Gastroesophageal sphincter (tissue), 4 donors: ENCODE results near the gene FHIT. TPM values are rescaled to one million over a fixed set of nuclear protein-coding genes. Genes with fewer than 3 reads are reported as not detected.

Experiments
- ATAC-seq: fragments of 150-250 bp; one replicate; pipeline ENCODE4 v1.9.1; 2016; ENCODE audit warnings: mild to moderate bottlenecking, moderate library complexity
- H3K27ac ChIP-seq, 4 donors: fragments of 200-600 bp; sonication (generic) in 3 of 4; 1 replicate in 3 of 4; 2 replicates in 1 of 4; pipeline ENCODE4 v1.5.1; 2016 to 2019
- H3K27me3 ChIP-seq: fragments of 200-600 bp; sonication (generic); one replicate; pipeline ENCODE4 v1.5.1; 2019
- H3K36me3 ChIP-seq, 2 donors: fragments of 200-600 bp; sonication (generic); one replicate each; pipeline ENCODE4 v1.5.1; 2019; ENCODE audit warnings: control low read depth in 1 of 2
- H3K4me1 ChIP-seq, 3 donors: fragments of 200-600 bp; sonication (generic); 1 replicate in 2 of 3; 2 replicates in 1 of 3; pipeline ENCODE4 v1.5.1; 2016 to 2019; ENCODE audit warnings: control low read depth in 2 of 3
- H3K4me3 ChIP-seq, 2 donors: fragments of 200-600 bp; sonication (generic); one replicate each; pipeline ENCODE4 v1.5.1; 2019; ENCODE audit warnings: mild to moderate bottlenecking in 1 of 2, moderate library complexity in 1 of 2
- H3K9me3 ChIP-seq, 3 donors: fragments of 200-600 bp; sonication (generic); one replicate each; pipeline ENCODE4 v1.5.1; 2017 to 2019; ENCODE audit warnings: control low read depth in 2 of 3
- EP300 ChIP-seq: sonication (generic); formaldehyde crosslinking; IDR thresholded peaks from one replicate; pipeline ENCODE4 v1.6.1; 2017; ENCODE audit warnings: antibody characterized with exemption, mild to moderate bottlenecking
- POLR2A ChIP-seq, 2 donors: fragments of 450-650 bp; IDR thresholded peaks; one replicate each; pipeline ENCODE4 v1.6.1; 2017; ENCODE audit warnings: antibody characterized with exemption in 2 of 2, mild to moderate bottlenecking in 2 of 2, moderate library complexity in 1 of 2
- POLR2AphosphoS5 ChIP-seq: sonication (generic); formaldehyde crosslinking; IDR thresholded peaks from one replicate; pipeline ENCODE4 v1.6.1; 2017; ENCODE audit warnings: antibody characterized with exemption
- WGBS, 2 donors: methylation state at CpG; one replicate each; pipeline ENCODE4 v1.1.5; 2018; ENCODE audit warnings: low coverage in 1 of 2; 5-methylcytosine and 5-hydroxymethylcytosine counted together
- total RNA-seq, 4 donors: library from RNA; depleted of rRNA; stranded (reverse); fragments of >200 nt; gene quantifications; one replicate each; pipeline ENCODE4 v1.1.0, GENCODE V29; 2016
- TF ChIP-seq, protein P1 (sequence below), 4 experiments: fragments of 200-600 bp in 2 of 4; fragments of 450-650 bp in 2 of 4; sonication (generic) in 1 of 4; IDR thresholded peaks; one replicate each; pipeline ENCODE4 v1.5.1; 2017 to 2019; ENCODE audit warnings: antibody characterized with exemption in 4 of 4, mild to moderate bottlenecking in 2 of 4, moderate library complexity in 2 of 4

FHIT gene
- total RNA-seq, 4 donors from 2014 or later = 1.4 to 7.3 (median 3.9) TPM

DNA sequence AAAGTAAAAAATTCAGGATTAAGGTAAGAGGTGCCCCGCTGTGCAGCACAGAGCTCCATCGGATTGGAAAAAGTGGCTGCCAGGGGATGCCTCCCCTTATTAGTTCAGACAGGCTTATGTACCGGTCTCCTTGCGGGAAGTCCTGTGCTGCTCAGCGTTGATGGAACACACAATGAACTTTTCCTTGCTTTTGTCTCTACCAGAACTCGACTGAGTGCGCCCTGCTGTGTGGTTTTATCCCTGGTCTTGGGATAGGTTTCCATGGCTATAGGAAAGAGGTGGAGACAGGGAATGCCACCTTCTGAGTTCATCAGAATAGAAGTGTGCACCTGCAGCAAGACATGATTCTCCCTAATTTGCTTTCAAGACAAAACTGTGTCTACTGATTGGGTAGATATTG is 1455.5 kb downstream of the FHIT start:
- TF ChIP-seq EP300 (no peak), POLR2AphosphoS5 (no peak)
- TF ChIP-seq, protein P1, sequence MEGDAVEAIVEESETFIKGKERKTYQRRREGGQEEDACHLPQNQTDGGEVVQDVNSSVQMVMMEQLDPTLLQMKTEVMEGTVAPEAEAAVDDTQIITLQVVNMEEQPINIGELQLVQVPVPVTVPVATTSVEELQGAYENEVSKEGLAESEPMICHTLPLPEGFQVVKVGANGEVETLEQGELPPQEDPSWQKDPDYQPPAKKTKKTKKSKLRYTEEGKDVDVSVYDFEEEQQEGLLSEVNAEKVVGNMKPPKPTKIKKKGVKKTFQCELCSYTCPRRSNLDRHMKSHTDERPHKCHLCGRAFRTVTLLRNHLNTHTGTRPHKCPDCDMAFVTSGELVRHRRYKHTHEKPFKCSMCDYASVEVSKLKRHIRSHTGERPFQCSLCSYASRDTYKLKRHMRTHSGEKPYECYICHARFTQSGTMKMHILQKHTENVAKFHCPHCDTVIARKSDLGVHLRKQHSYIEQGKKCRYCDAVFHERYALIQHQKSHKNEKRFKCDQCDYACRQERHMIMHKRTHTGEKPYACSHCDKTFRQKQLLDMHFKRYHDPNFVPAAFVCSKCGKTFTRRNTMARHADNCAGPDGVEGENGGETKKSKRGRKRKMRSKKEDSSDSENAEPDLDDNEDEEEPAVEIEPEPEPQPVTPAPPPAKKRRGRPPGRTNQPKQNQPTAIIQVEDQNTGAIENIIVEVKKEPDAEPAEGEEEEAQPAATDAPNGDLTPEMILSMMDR (IDR thresholded peaks at IDR 0.05) = no peak
- H3K9me3 ChIP-seq = no peaks in the 10 kb centered on the region
- WGBS, 2 donors = 89 to 94% methylated on average over 6 to 7 of the region's 7 CpGs

DNA sequence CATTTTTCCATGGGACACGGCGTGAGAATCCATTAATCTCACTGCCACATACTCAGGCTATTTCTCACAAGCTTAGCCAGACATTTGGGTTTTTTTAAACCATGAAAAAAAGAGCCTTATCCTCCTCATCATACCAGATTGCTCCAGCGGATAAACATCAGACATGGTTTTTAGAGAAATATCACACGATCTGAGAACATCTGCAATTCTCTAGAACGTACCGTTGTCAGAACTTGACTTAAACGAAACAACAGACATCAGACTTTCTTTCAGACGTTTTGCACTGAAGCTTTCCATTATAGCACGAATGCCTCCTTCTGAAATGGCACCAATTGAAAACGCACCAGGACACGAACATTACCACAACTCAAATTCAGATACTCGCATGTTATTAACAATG is 1457.3 kb downstream of the FHIT start:
- Histone ChIP-seq H3K36me3 (no peaks in the 10 kb centered on the region), H3K27me3 (no peaks in the 10 kb centered on the region), H3K9me3 (no peaks in the 10 kb centered on the region), H3K4me1 (no peaks in the 10 kb centered on the region), H3K27ac (no peak overlapping the region), H3K4me3 (no peak overlapping the region)
- TF ChIP-seq, protein P1 (IDR thresholded peaks at IDR 0.05) = no peak
- TF ChIP-seq POLR2A (IDR thresholded peaks at IDR 0.05) (no peak), EP300 (no peak), POLR2AphosphoS5 (no peak)
- ATAC-seq = no peak
- 79 to 90% methylated on average over 8 to 12 of the region's 12 CpGs for WGBS, 2 donors

More for the DNA sequence above, 1455.5 kb downstream of the FHIT start:
- no peak overlapping the region for H3K4me3 ChIP-seq
- H3K36me3 ChIP-seq = no peaks in the 10 kb centered on the region
- no peaks in the 10 kb centered on the region for H3K27me3 ChIP-seq
- no peak for ATAC-seq
- no peaks in the 10 kb centered on the region for H3K4me1 ChIP-seq
- no peak overlapping the region for H3K27ac ChIP-seq

DNA sequence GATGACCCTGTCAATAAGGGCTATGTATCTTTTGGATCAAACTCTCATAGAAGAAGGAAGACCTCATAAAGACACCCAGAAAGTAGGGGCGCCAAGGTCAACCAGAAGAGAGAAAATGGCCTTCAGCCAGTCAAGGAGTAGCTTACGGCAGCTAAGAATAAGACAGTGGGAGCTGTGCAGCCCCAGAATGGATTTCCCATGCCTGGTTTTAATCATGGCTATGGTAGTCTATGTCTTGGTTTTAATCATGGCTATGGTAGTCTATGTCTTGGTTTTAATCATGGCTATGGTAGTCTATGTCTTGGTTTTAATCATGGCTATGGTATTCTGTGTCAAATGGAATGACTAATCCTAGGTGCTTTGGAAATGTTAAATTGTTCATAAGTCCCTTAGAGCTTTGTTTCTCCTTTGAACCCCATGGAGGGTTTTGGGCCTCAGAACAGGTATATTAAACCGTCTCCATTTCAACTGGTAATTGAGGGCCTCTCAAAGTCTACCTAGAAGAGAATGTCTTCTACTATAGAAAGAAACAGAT is 1459.4 kb downstream of the FHIT start:
- 64 to 100% methylated on average over 3 of the region's 3 CpGs for WGBS, 2 donors
- Histone ChIP-seq H3K4me3 (no peak overlapping the region), H3K27me3 (no peaks in the 10 kb centered on the region), H3K27ac (no peak overlapping the region), H3K36me3 (no peaks in the 10 kb centered on the region), H3K9me3 (no peaks in the 10 kb centered on the region), H3K4me1 (no peaks in the 10 kb centered on the region)
- TF ChIP-seq POLR2AphosphoS5 (no peak), EP300 (no peak), POLR2A (IDR thresholded peaks at IDR 0.05) (no peak)
- TF ChIP-seq, protein P1 (IDR thresholded peaks at IDR 0.05) = no peak
- no peak for ATAC-seq

DNA sequence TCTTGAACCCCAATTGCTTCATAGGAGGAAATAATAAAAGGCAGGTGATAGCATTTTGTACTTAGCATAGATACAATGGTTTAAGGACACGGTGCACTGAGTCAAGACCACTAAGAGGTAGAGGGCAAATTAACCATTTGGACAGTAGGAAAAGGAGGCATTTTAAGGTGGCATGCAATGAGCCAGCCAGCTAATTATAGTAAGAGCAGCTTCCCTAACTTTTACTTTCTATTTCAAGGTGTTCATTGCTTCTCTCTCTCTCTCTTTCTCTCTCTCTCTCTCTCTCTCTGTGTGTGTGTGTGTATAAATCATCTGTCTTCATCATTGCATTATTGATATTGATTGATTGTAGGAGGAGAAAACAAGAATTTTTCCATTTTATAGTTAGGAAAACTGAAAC is 1461.0 kb downstream of the FHIT start:
- 85% methylated on average over 1 of the region's 1 CpG; no CpG with 5 or more reads in 1 of the 2 donors for WGBS, 2 donors
- H3K27ac ChIP-seq = no peak overlapping the region
- no peaks in the 10 kb centered on the region for H3K36me3 ChIP-seq
- no peaks in the 10 kb centered on the region for H3K9me3 ChIP-seq
- H3K4me1 ChIP-seq = no peaks in the 10 kb centered on the region
- no peak for ATAC-seq
- no peaks in the 10 kb centered on the region for H3K27me3 ChIP-seq
- TF ChIP-seq POLR2A (IDR thresholded peaks at IDR 0.05) (no peak), POLR2AphosphoS5 (no peak), EP300 (no peak)
- TF ChIP-seq, protein P1 (IDR thresholded peaks at IDR 0.05) = no peak
- no peak overlapping the region for H3K4me3 ChIP-seq

DNA sequence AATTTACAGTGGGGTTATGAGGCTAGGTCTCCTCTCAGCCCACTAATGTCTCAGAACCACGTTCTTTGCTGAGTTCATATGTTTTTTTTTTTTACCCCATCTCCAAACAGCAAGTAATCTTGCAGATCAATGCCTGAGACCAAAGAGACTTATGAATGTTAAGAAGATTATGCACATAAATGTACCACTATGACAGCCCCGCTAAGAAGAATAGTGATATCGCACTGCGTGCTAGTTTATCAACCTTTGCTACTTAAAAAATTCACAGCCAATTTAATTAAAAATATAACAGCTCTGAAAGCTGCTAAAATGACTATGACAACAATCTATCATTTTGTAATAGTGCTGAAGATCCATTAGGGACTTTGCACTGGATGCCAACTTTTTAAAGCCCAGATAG is 1462.5 kb downstream of the FHIT start:
- ATAC-seq = no peak
- H3K4me1 ChIP-seq = no peaks in the 10 kb centered on the region
- H3K9me3 ChIP-seq = no peaks in the 10 kb centered on the region
- TF ChIP-seq EP300 = no peak
- no peak for TF ChIP-seq POLR2AphosphoS5
- TF ChIP-seq POLR2A (IDR thresholded peaks at IDR 0.05) = no peak
- TF ChIP-seq, protein P1 (IDR thresholded peaks at IDR 0.05) = no peak
- 95 to 96% methylated on average over 4 of the region's 4 CpGs for WGBS, 2 donors
- H3K36me3 ChIP-seq = no peaks in the 10 kb centered on the region
- H3K27ac ChIP-seq = no peak overlapping the region
- no peak overlapping the region for H3K4me3 ChIP-seq
- no peaks in the 10 kb centered on the region for H3K27me3 ChIP-seq
